ENCODE results near the gene FGFRL1. TPM values are rescaled to one million over a fixed set of nuclear protein-coding genes. Genes with fewer than 3 reads are reported as not detected.

Gene FGFRL1
- total and polyA plus RNA-seq, 2 of the 13 experiments (the other 11 are each of a cell fraction or from before 2014, with no cell fraction given) = 19.1 to 30.6 TPM

DNA sequence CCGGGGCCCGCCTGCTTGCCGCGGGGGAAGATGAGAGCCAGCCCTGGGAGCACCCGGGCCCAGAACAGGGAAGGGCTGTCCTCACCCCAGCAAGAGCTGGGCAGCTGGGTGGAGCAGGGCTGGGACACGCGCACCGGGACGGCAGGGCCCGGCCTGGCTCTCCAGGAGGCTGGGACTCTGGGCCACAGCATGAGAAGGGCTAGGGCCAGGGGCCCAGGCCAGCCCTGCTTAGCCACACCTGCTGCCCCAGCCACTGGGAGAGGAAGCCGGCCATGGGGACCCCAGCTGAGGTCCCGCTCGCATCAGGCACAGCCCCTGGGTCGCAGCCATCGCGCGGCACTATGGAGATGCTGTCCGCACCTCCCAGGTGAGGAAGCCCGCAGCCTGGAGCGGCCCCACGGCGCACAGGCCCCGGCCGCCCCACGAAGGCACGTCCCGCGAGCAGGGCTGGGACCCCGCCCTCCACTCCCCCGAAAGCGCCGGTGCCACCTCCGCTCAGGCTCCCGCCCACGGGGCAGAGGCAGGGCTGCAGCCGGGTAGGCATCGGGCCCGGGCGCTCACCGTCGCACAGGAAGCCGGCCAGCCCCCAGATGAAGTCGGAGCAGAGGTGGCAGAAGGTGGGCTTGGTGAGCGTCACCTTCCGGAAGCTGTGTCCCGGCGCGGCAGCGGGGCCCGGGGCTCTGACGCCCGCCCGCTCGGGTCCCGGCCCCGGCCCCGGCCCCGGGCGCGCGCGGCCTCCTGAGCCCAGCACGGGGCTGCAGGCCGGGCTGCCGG lies 38.6 kb upstream of the FGFRL1 start:
- FAIRE-seq = no peak
- H3K4me1 ChIP-seq (ENCODE audit: insufficient read depth, low read length) = peaks cover 21% of the 10 kb centered on the region
- peak overlapping the region; percentile 98 for H3K4me2 ChIP-seq (ENCODE audit: low read depth, low read length)
- H3K9ac ChIP-seq (ENCODE audit: insufficient read depth, low read depth, low read length) = peak overlapping the region; percentile 67
- no peaks in the 10 kb centered on the region for H3K36me3 ChIP-seq (replicated peaks in 1 of 2; ENCODE audit: control insufficient read depth in 1 of 2, insufficient read depth in 2 of 2, low read length in 2 of 2)
- in situ Hi-C loops (cut with HindIII; ENCODE audit: extremely low pct_ligation_motif_present, low pct_unique_long_range_greater_than_20kb) = no loop called here
- H3K79me2 ChIP-seq (ENCODE audit: insufficient read depth, low read length) = no peaks in the 10 kb centered on the region
- DNase-seq (ENCODE audit: low spot score) = no peak
- WGBS (ENCODE audit: low lambda C conversion rate) = 0% methylated on average over 2 of the region's 65 CpGs
- peaks cover 3% of the 10 kb centered on the region; the same call in 1 of the 2 replicates for H4K20me1 ChIP-seq (ENCODE audit: insufficient read depth, low read length)
- no peak overlapping the region for H3K27ac ChIP-seq (ENCODE audit: extremely low read length, insufficient read depth, low read length)
- H3K27me3 ChIP-seq (ENCODE audit: control insufficient read depth in 1 of 2, insufficient read depth in 2 of 2, low read length in 2 of 2) = peaks cover 0 to 3% of the 10 kb centered on the region in 2 experiments; a peak in 2 of 5 replicates
- H2AFZ ChIP-seq (ENCODE audit: low read length) = no peak overlapping the region
- ChIA-PET POLR2A (interaction anchor here (1.4 kb wide), 2 partner anchors 14 to 41 kb away, joined by 3 to 4 read pairs; partner anchors contain the start of genes GAK, IDUA and TMEM175), CTCF (ENCODE audit: low intra/inter-chr PET ratio, low total read pairs) (no interaction called here)
- peak overlapping the region; percentile 74 to 87 (median 81) for H3K4me3 ChIP-seq (replicated peaks in 1 of 3; ENCODE audit: insufficient read depth in 1 of 3, low read depth in 2 of 3, low read length in 3 of 3)
- no peaks in the 10 kb centered on the region for H3K9me3 ChIP-seq (ENCODE audit: low read length)
- no TSS peak for BruUV-seq (replicated peaks)
- intact Hi-C loops (cut with micrococcal nuclease; ENCODE audit: unreplicated experiment) = loop anchor here (2.0 kb wide), 1 partner anchor 20 kb away; the partner anchor contains the start of gene SLC26A1
- peak; percentile 56 for ATAC-seq
- TF ChIP-seq ARID4A (CRISPR knock-in tag; IDR thresholded peaks at IDR 0.05; ENCODE audit: borderline replicate concordance) (peak; percentile 49; the same call in 1 of the 2 replicates), HDAC2 (CRISPR knock-in tag; IDR thresholded peaks at IDR 0.05) (no peak), ZNF564 (CRISPR knock-in tag; IDR thresholded peaks at IDR 0.05) (no peak), ZNF784 (CRISPR knock-in tag; IDR thresholded peaks at IDR 0.05; ENCODE audit: borderline replicate concordance) (no peak), REPIN1 (CRISPR knock-in tag; IDR thresholded peaks at IDR 0.05; ENCODE audit: borderline replicate concordance, low read depth) (peak; percentile 17; the same call in 1 of the 2 replicates), CBX1 (IDR thresholded peaks at IDR 0.05; ENCODE audit: low read depth) (no peak), ZFY (CRISPR knock-in tag; IDR thresholded peaks at IDR 0.05) (peak; percentile 34; the same call in 1 of the 2 replicates), ZNF12 (CRISPR knock-in tag; IDR thresholded peaks at IDR 0.05) (no peak), ZNF414 (CRISPR knock-in tag; IDR thresholded peaks at IDR 0.05) (no peak), ZNF547 (CRISPR knock-in tag; IDR thresholded peaks at IDR 0.05) (peak; percentile 35), GABPB1 (CRISPR knock-in tag; IDR thresholded peaks at IDR 0.05) (peak; percentile 54; the same call in 1 of the 2 replicates), RAD51 (IDR thresholded peaks at IDR 0.05; ENCODE audit: borderline replicate concordance) (no peak), ZNF367 (CRISPR knock-in tag; IDR thresholded peaks at IDR 0.05; ENCODE audit: borderline replicate concordance) (no peak), XRCC5 (optimal IDR thresholded peaks at IDR 0.05; ENCODE audit: low read length) (no peak), ZFX (CRISPR knock-in tag; IDR thresholded peaks at IDR 0.05; ENCODE audit: low read depth) (peak; percentile 43; the same call in 1 of the 2 replicates), SALL1 (CRISPR knock-in tag; IDR thresholded peaks at IDR 0.05) (peak; percentile 11; the same call in 1 of the 2 replicates)

Data from HepG2 (cell line).